HepG2 (cell line): Measurements from ENCODE around the gene DMTF1. TPM values are rescaled to one million over a fixed set of nuclear protein-coding genes. Genes with fewer than 3 reads are reported as not detected.

ENCODE experiments used
- ATAC-seq: fragments of 200-7000 bp; cut with Tn5 transposase; 3 replicates; pipeline ENCODE4 v1.9.1; 2020; ENCODE audit warnings: mild to moderate bottlenecking, moderate library complexity
- BruUV-seq: library from RNA; stranded (reverse); fragments of 400-500 nt; replicated peaks from 2 replicates; lab custom pipeline; 2021; lab: Mats Ljungman, UMichigan
- CTCF ChIA-PET: fragments of 300-600 bp; formaldehyde crosslinking; extraction: SDS; loops from one replicate; lab custom pipeline; 2021; ENCODE audit warnings: low total read pairs, inconsistent platforms, low intra/inter-chr PET ratio; lab: Yijun Ruan, JAX
- POLR2A ChIA-PET: fragments of 350-600 bp; sonication (Branson Sonifier 250); formaldehyde crosslinking; loops from one replicate; lab custom pipeline; 2020; ENCODE audit warnings: antibody characterized with exemption, inconsistent platforms; lab: Yijun Ruan, JAX
- DNase-seq: peaks from one replicate; pipeline ENCODE4 v3.0.0-alpha.2; 2015; ENCODE audit warnings: low spot score
- FAIRE-seq: peaks from 3 replicates; lab custom pipeline; 2011; peaks lifted over from hg19 to GRCh38; lab: Jason Lieb, UNC
- H2AFZ ChIP-seq: one replicate; pipeline ENCODE4 v1.6.1; 2011; ENCODE audit warnings: low read length, inconsistent platforms
- H3K27ac ChIP-seq: fragments of 300-600 bp; 3 replicates; pipeline ENCODE4 v1.8.0; 2011; ENCODE audit warnings: mixed run types, mild to moderate bottlenecking, mixed read lengths, low read length, inconsistent platforms; ENCODE audit not compliant: insufficient read depth; ENCODE audit errors: extremely low read length
- H3K27me3 ChIP-seq, 2 experiments: fragments of 200-600 bp in 1 of 2; 2 replicates in 1 of 2; 3 replicates in 1 of 2; pipeline versions ENCODE4 v1.6.0 to v1.8.0; 2011; ENCODE audit warnings: low read length in 2 of 2, mild to moderate bottlenecking in 2 of 2, moderate library complexity in 2 of 2, inconsistent platforms in 1 of 2; ENCODE audit not compliant: insufficient read depth in 2 of 2, control insufficient read depth in 1 of 2
- H3K36me3 ChIP-seq, 2 experiments: fragments of 200-600 bp in 1 of 2; replicated peaks in 1 of 2; 2 replicates in 1 of 2; 3 replicates in 1 of 2; pipeline versions ENCODE4 v1.5.1 to v1.8.0; 2011; ENCODE audit warnings: low read length in 2 of 2, inconsistent platforms in 1 of 2; ENCODE audit not compliant: insufficient read depth in 2 of 2, control insufficient read depth in 1 of 2
- H3K4me1 ChIP-seq: 2 replicates; pipeline ENCODE4 v1.5.1; 2012; ENCODE audit warnings: low read length, inconsistent platforms; ENCODE audit not compliant: insufficient read depth
- H3K4me2 ChIP-seq: 2 replicates; pipeline ENCODE4 v1.6.0; 2011; ENCODE audit warnings: low read depth, low read length, inconsistent platforms
- H3K4me3 ChIP-seq, 3 experiments: fragments of 200-600 bp in 1 of 3; sonication (generic), shearing (Covaris generic) in 1 of 3; replicated peaks in 1 of 3; 2 replicates each; pipeline ENCODE4 v1.5.1; 2011 to 2016; ENCODE audit warnings: low read length in 3 of 3, inconsistent platforms in 2 of 3, low read depth in 2 of 3, mild to moderate bottlenecking in 2 of 3, control low read depth in 1 of 3, mixed read lengths in 1 of 3; ENCODE audit not compliant: insufficient read depth in 1 of 3
- H3K79me2 ChIP-seq: one replicate; pipeline ENCODE4 v1.6.1; 2011; ENCODE audit warnings: low read length, inconsistent platforms; ENCODE audit not compliant: insufficient read depth
- H3K9ac ChIP-seq: 2 replicates; pipeline ENCODE4 v1.6.0; 2011; ENCODE audit warnings: mild to moderate bottlenecking, low read depth, low read length, inconsistent platforms; ENCODE audit not compliant: insufficient read depth
- H3K9me3 ChIP-seq: 2 replicates; pipeline ENCODE4 v1.5.1; 2012; ENCODE audit warnings: mild to moderate bottlenecking, low read length
- H4K20me1 ChIP-seq: 2 replicates; pipeline ENCODE4 v1.6.0; 2011; ENCODE audit warnings: inconsistent platforms, mild to moderate bottlenecking, low read length, moderate library complexity; ENCODE audit not compliant: insufficient read depth
- FOSL2 ChIP-seq: sonication (generic); formaldehyde crosslinking; IDR thresholded peaks from 2 replicates; pipeline ENCODE4 v1.4.0; 2020; ENCODE audit warnings: missing genetic modification reagents
- FOXA3 ChIP-seq: IDR thresholded peaks from 2 replicates; pipeline ENCODE4 v1.6.1; 2016; ENCODE audit warnings: missing genetic modification reagents, missing compliant biosample characterization
- FOXP1 ChIP-seq, 2 experiments: fragments of 450-650 bp in 1 of 2; IDR thresholded peaks; 2 replicates each; pipeline ENCODE4 v1.6.1; 2017 to 2018; ENCODE audit warnings: antibody characterized with exemption in 1 of 2
- JDP2 ChIP-seq: sonication (generic); formaldehyde crosslinking; IDR thresholded peaks from 2 replicates; pipeline ENCODE4 v1.8.1; 2022; ENCODE audit warnings: missing genetic modification reagents, borderline replicate concordance
- MAFK ChIP-seq, 2 experiments: IDR thresholded peaks in 1 of 2; conservative IDR thresholded peaks in 1 of 2; 2 replicates each; pipeline ENCODE4 v1.6.1; 2011; ENCODE audit warnings: improper control_type of control experiment in 2 of 2, low read length in 2 of 2
- NR2C2 ChIP-seq: sonication (generic); formaldehyde crosslinking; IDR thresholded peaks from 2 replicates; pipeline ENCODE4 v1.4.0; 2020; ENCODE audit warnings: missing genetic modification reagents, mild to moderate bottlenecking, moderate library complexity, borderline replicate concordance
- RBM22 ChIP-seq: fragments of 200-400 bp; formaldehyde crosslinking; optimal IDR thresholded peaks from 2 replicates; pipeline ENCODE3; 2017; ENCODE audit warnings: mild to moderate bottlenecking, low read length, moderate library complexity
- TARDBP ChIP-seq: sonication (generic); formaldehyde crosslinking; IDR thresholded peaks from 2 replicates; pipeline ENCODE4 v1.8.0; 2022; ENCODE audit warnings: mild to moderate bottlenecking, missing genetic modification reagents
- TSC22D2 ChIP-seq: sonication (generic); formaldehyde crosslinking; IDR thresholded peaks from 2 replicates; pipeline ENCODE4 v1.5.1; 2020; ENCODE audit warnings: missing genetic modification reagents, mild to moderate bottlenecking, borderline replicate concordance
- ZNF510 ChIP-seq: sonication (generic); formaldehyde crosslinking; IDR thresholded peaks from 2 replicates; pipeline ENCODE4 v1.4.0; 2020; ENCODE audit warnings: low read depth, mild to moderate bottlenecking, missing genetic modification reagents
- ZNF713 ChIP-seq: sonication (generic); formaldehyde crosslinking; IDR thresholded peaks from 2 replicates; pipeline ENCODE4 v1.4.0; 2020; ENCODE audit warnings: mild to moderate bottlenecking, missing genetic modification reagents
- ZNF75D ChIP-seq: sonication (generic); formaldehyde crosslinking; IDR thresholded peaks from 2 replicates; pipeline ENCODE4 v1.8.1; 2023; ENCODE audit warnings: missing genetic modification reagents, mild to moderate bottlenecking, borderline replicate concordance
- WGBS: methylation state at CpG from one replicate; pipeline ENCODE4 v1.1.6; 2017; ENCODE audit warnings: low lambda C conversion rate; 5-methylcytosine and 5-hydroxymethylcytosine counted together
- in situ Hi-C: cut with HindIII; loops from 2 replicates; pipeline ENCODE4 v1.10.0; 2017; ENCODE audit warnings: low pct_unique_long_range_greater_than_20kb; ENCODE audit not compliant: extremely low pct_ligation_motif_present
- intact Hi-C: fragments of 100-400 bp; cut with micrococcal nuclease; formaldehyde crosslinking; loops from one replicate; pipeline ENCODE4 v1.10.0; 2022; ENCODE audit not compliant: unreplicated experiment
- polyA plus RNA-seq, 8 experiments: library from polyadenylated mRNA; depleted of rRNA in 3 of 8; stranded (reverse) in 7 of 8; unstranded in 1 of 8; fragments of >200 nt; fragmentation: Illumina TruSeq in 4 of 8; extraction: Trizol in 4 of 8; gene quantifications; 2 replicates each; pipeline versions ENCODE4 v1.2.1 to v1.2.3, GENCODE V29; 2011 to 2016; ENCODE audit warnings: low read depth in 4 of 8, missing spikeins in 1 of 8, mixed read lengths in 1 of 8; ENCODE audit not compliant: insufficient read depth in 1 of 8
- total RNA-seq, 5 experiments: library from RNA; depleted of rRNA; stranded (reverse); fragments of >200 nt; fragmentation: Illumina TruSeq; extraction: Trizol; gene quantifications; 2 replicates each; pipeline ENCODE4 v1.2.3, GENCODE V29; 2016; ENCODE audit warnings: low read depth in 1 of 5
- TF ChIP-seq, protein P1 (sequence below): sonication (generic); formaldehyde crosslinking; IDR thresholded peaks from 2 replicates; pipeline ENCODE4 v1.4.0; 2020; ENCODE audit warnings: mild to moderate bottlenecking, missing genetic modification reagents
- TF ChIP-seq, protein P2 (sequence below): sonication (generic); formaldehyde crosslinking; IDR thresholded peaks from 2 replicates; pipeline ENCODE4 v1.5.0; 2020; ENCODE audit warnings: mild to moderate bottlenecking, missing genetic modification reagents
- TF ChIP-seq, protein P3 (sequence below): sonication (generic); formaldehyde crosslinking; IDR thresholded peaks from 2 replicates; pipeline ENCODE4 v1.4.0; 2020; ENCODE audit warnings: mild to moderate bottlenecking, missing genetic modification reagents
- TF ChIP-seq, protein P4 (sequence below): IDR thresholded peaks from 2 replicates; pipeline ENCODE4 v1.6.1; 2016; ENCODE audit warnings: low read depth, control low read depth

Gene DMTF1
- total and polyA plus RNA-seq, 2 of the 13 experiments (the other 11 are each of a cell fraction or from before 2014, with no cell fraction given) = 45.8 to 132 TPM

DNA sequence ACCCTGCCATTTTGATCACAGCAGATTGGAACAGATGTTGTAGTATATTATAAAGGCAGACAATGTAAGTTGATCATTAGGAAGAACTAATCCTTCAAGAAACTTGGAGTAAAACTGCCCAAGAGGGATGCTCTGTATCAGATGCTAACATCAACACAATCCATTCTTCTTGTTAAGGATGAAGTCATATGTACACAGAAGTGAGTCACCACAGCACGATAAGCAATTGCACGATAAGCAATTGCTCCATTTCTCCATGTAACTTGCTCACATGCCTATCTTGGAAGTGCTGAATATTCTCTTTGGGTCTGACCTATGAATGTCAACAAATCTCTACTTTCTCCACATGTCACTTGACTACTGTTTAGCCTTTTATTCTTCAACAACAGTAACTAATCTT lies 41.5 kb upstream of the DMTF1 start (continued):
- peak; percentile 55; the same call in 1 of the 2 replicates for TF ChIP-seq FOXA3 (CRISPR knock-in tag)
- 0 out of 4 replicates have a peak, but pooled peaks have one; percentile 20 to 21 for TF ChIP-seq MAFK (conservative IDR thresholded peaks at IDR 0.05 in 1 of 2, IDR thresholded peaks at IDR 0.05 in 1 of 2; ENCODE audit: low read length in 2 of 2)
- TF ChIP-seq FOXP1 (IDR thresholded peaks at IDR 0.05) = no peak
- peak; percentile 19; the same call in 1 of the 2 replicates for TF ChIP-seq FOXP1 (CRISPR knock-in tag; IDR thresholded peaks at IDR 0.05)
- peak; percentile 91 for TF ChIP-seq FOSL2 (CRISPR knock-in tag)
- TF ChIP-seq, all 625 proteins: peak for 9

DNA sequence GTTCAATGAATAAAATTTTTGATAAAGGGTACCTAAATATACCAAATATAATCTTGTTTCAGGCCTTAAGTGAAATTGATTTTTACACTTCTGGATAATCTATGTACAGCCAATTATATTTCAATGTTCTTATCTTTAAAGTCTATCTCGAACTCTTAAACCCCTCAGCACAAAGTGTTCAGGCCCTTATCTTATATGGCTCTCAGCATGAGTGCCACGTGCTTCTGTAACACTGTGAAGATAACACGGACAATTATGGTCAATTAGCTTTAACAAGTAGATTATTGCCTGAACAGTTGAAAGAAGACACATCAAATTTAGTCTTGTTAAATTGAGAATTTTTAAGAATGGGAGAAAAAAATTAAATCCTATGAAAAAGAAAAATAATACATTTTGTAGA lies 40.4 kb upstream of the DMTF1 start:
- CTCF ChIA-PET = no interaction called here
- no TSS peak for BruUV-seq

More for the DNA sequence above, 40.4 kb upstream of the DMTF1 start:
- POLR2A ChIA-PET = no interaction called here
- Histone ChIP-seq H3K79me2 (no peaks in the 10 kb centered on the region), H3K9ac (no peak overlapping the region), H3K9me3 (no peaks in the 10 kb centered on the region), H3K4me3 (no peak overlapping the region), H2AFZ (no peak overlapping the region), H3K4me2 (no peak overlapping the region), H3K27me3 (no peaks in the 10 kb centered on the region), H3K36me3 (no peaks in the 10 kb centered on the region), H3K27ac (no peak overlapping the region), H3K4me1 (no peaks in the 10 kb centered on the region), H4K20me1 (no peaks in the 10 kb centered on the region)
- FAIRE-seq (no peak), ATAC-seq (no peak), DNase-seq (no peak)
- under 1% methylated on average over 3 of the region's 3 CpGs for WGBS
- TF ChIP-seq, protein P1, sequence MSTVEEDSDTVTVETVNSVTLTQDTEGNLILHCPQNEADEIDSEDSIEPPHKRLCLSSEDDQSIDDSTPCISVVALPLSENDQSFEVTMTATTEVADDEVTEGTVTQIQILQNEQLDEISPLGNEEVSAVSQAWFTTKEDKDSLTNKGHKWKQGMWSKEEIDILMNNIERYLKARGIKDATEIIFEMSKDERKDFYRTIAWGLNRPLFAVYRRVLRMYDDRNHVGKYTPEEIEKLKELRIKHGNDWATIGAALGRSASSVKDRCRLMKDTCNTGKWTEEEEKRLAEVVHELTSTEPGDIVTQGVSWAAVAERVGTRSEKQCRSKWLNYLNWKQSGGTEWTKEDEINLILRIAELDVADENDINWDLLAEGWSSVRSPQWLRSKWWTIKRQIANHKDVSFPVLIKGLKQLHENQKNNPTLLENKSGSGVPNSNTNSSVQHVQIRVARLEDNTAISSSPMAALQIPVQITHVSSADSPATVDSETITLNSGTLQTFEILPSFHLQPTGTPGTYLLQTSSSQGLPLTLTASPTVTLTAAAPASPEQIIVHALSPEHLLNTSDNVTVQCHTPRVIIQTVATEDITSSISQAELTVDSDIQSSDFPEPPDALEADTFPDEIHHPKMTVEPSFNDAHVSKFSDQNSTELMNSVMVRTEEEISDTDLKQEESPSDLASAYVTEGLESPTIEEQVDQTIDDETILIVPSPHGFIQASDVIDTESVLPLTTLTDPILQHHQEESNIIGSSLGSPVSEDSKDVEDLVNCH = no peak
- TF ChIP-seq ZNF75D (CRISPR knock-in tag) = no peak
- TF ChIP-seq, protein P2, sequence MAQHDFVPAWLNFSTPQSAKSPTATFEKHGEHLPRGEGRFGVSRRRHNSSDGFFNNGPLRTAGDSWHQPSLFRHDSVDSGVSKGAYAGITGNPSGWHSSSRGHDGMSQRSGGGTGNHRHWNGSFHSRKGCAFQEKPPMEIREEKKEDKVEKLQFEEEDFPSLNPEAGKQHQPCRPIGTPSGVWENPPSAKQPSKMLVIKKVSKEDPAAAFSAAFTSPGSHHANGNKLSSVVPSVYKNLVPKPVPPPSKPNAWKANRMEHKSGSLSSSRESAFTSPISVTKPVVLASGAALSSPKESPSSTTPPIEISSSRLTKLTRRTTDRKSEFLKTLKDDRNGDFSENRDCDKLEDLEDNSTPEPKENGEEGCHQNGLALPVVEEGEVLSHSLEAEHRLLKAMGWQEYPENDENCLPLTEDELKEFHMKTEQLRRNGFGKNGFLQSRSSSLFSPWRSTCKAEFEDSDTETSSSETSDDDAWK (CRISPR knock-in tag) = no peak
- TF ChIP-seq, protein P3, sequence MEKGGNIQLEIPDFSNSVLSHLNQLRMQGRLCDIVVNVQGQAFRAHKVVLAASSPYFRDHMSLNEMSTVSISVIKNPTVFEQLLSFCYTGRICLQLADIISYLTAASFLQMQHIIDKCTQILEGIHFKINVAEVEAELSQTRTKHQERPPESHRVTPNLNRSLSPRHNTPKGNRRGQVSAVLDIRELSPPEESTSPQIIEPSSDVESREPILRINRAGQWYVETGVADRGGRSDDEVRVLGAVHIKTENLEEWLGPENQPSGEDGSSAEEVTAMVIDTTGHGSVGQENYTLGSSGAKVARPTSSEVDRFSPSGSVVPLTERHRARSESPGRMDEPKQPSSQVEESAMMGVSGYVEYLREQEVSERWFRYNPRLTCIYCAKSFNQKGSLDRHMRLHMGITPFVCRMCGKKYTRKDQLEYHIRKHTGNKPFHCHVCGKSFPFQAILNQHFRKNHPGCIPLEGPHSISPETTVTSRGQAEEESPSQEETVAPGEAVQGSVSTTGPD = no peak
- TF ChIP-seq TSC22D2 = no peak
- TF ChIP-seq RBM22 = no peak
- TF ChIP-seq ZNF713 (CRISPR knock-in tag) = no peak
- TF ChIP-seq ZNF510 = no peak
- TF ChIP-seq TARDBP (CRISPR knock-in tag) = no peak
- TF ChIP-seq JDP2 (CRISPR knock-in tag) = no peak
- TF ChIP-seq, protein P4, sequence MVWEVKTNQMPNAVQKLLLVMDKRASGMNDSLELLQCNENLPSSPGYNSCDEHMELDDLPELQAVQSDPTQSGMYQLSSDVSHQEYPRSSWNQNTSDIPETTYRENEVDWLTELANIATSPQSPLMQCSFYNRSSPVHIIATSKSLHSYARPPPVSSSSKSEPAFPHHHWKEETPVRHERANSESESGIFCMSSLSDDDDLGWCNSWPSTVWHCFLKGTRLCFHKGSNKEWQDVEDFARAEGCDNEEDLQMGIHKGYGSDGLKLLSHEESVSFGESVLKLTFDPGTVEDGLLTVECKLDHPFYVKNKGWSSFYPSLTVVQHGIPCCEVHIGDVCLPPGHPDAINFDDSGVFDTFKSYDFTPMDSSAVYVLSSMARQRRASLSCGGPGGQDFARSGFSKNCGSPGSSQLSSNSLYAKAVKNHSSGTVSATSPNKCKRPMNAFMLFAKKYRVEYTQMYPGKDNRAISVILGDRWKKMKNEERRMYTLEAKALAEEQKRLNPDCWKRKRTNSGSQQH (CRISPR knock-in tag) = no peak
- TF ChIP-seq NR2C2 (CRISPR knock-in tag) = no peak
- intact Hi-C loops (no loop called here), in situ Hi-C loops (no loop called here)
